Tibial artery (tissue), 4 donors: Measurements from ENCODE around the gene CCDC57.

Experiments
- DNase-seq, 2 donors: peaks; one replicate each; pipeline ENCODE4 v3.0.0-alpha.2; 2019
- H3K27ac ChIP-seq, 2 donors: fragments of 200-600 bp; sonication (generic) in 1 of 2; 1 replicate in 1 of 2; 2 replicates in 1 of 2; pipeline ENCODE4 v1.5.1; 2018 to 2019; ENCODE audit warnings: mild to moderate bottlenecking in 1 of 2
- H3K27me3 ChIP-seq, 2 donors: fragments of 200-600 bp; sonication (generic) in 1 of 2; one replicate each; pipeline versions ENCODE4 v1.5.1 to v1.6.0; 2016 to 2019
- H3K36me3 ChIP-seq, 3 donors: fragments of 200-600 bp; sonication (generic) in 2 of 3; one replicate each; pipeline ENCODE4 v1.5.1; 2016 to 2019; ENCODE audit warnings: mild to moderate bottlenecking in 2 of 3
- H3K4me1 ChIP-seq, 4 donors: fragments of 200-600 bp; sonication (generic) in 2 of 4; 1 replicate in 3 of 4; 2 replicates in 1 of 4; pipeline ENCODE4 v1.5.1; 2016 to 2019
- H3K4me3 ChIP-seq, 2 donors: fragments of 200-600 bp; sonication (generic) in 1 of 2; 1 replicate in 1 of 2; 2 replicates in 1 of 2; pipeline ENCODE4 v1.5.1; 2018 to 2019; ENCODE audit warnings: mild to moderate bottlenecking in 2 of 2
- H3K9me3 ChIP-seq, 3 donors: fragments of 200-600 bp; sonication (generic) in 1 of 3; one replicate each; pipeline ENCODE4 v1.5.1; 2016 to 2019
- intact Hi-C: fragments of 100-400 bp; cut with DNase I; formaldehyde crosslinking; loops from one replicate; pipeline ENCODE4 v1.15.0; 2023; ENCODE audit warnings: low total_unique reads
- TF ChIP-seq, protein P1 (sequence below), 2 experiments: fragments of 200-600 bp in 1 of 2; fragments of 450-650 bp in 1 of 2; IDR thresholded peaks; one replicate each; pipeline ENCODE4 v1.5.1; 2017 to 2019; ENCODE audit warnings: antibody characterized with exemption in 2 of 2, mild to moderate bottlenecking in 1 of 2, moderate library complexity in 1 of 2

Gene CCDC57

DNA sequence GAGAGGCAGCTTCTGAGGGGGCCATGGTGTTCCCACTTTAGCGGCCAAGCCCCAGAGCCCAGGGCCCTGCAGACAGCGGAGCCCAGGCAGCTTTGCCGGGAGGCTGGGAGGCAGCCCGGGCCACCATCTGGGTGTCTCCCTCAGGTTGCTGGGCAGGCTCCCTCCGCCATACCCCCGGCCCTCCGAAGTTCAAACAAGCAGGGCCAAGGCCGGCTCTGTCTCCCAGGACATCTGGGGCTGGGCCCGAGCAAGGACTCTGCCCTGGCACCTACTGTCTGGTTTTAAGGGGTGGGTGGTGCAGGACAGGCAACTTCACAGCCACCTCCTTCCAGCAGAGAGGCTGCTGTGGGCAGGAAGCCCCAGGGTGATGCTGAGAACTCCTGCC, 149.7 kb downstream of the CCDC57 start:
- TF ChIP-seq, protein P1, sequence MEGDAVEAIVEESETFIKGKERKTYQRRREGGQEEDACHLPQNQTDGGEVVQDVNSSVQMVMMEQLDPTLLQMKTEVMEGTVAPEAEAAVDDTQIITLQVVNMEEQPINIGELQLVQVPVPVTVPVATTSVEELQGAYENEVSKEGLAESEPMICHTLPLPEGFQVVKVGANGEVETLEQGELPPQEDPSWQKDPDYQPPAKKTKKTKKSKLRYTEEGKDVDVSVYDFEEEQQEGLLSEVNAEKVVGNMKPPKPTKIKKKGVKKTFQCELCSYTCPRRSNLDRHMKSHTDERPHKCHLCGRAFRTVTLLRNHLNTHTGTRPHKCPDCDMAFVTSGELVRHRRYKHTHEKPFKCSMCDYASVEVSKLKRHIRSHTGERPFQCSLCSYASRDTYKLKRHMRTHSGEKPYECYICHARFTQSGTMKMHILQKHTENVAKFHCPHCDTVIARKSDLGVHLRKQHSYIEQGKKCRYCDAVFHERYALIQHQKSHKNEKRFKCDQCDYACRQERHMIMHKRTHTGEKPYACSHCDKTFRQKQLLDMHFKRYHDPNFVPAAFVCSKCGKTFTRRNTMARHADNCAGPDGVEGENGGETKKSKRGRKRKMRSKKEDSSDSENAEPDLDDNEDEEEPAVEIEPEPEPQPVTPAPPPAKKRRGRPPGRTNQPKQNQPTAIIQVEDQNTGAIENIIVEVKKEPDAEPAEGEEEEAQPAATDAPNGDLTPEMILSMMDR (IDR thresholded peaks at IDR 0.05): no peak
- intact Hi-C loops: no loop called here
- Histone ChIP-seq H3K27ac (no peak overlapping the region), H3K27me3 (no peaks in the 10 kb centered on the region), H3K4me1 (peaks cover 0 to 26% (median 19%) of the 10 kb centered on the region in 4 donors), H3K36me3 (peaks cover 16 to 62% (median 55%) of the 10 kb centered on the region in 3 donors), H3K9me3 (no peaks in the 10 kb centered on the region), H3K4me3 (no peak overlapping the region)
- DNase-seq: no peak

DNA sequence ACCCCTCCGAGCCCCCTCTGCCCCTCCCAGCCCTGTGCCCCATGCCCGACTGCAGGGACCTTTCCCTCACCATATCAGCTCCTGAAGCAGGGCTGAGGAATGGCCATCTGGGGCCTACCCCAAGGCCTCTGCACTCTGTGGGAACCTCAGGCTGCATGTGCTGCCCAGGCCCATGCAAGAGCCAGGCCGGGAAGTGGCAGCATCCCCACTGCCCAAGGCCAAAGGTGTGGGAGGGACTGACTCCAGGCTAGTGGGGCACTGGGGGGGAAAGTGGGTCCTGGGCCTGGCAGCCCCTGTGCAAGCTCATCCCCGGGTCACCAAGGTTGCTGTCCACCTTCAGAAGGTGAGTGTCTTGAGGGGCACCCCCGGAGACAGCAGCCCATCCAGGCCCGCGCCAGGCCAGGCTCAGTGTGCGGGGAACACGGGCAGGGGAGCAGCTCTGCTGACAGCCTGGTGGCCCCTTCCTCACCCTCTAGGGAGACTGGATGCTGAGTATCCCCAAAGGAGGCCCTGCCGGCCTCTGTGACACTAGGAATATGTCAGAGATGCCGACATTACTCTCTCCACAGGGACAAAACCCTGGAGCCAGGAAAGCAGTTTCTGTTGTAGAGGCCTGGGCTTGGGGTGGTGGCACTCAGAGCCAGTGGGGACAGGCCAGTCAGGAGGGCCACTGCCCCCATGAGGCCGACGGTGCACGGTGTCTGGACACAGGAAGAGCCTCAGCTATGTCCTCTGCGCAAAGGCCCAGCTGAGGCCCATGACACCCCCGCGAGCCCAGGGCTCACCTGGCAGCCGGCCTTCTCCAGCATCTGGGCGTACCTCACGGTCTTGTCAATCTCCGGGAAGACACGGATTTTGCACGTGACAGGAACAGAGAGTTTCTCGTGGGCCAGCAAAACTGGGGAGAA, 150.3 kb downstream of the CCDC57 start:
- Histone ChIP-seq H3K9me3 (no peaks in the 10 kb centered on the region), H3K27me3 (no peaks in the 10 kb centered on the region), H3K27ac (no peak overlapping the region), H3K4me1 (peaks cover 0 to 26% (median 19%) of the 10 kb centered on the region in 4 donors), H3K36me3 (peaks cover 16 to 68% (median 61%) of the 10 kb centered on the region in 3 donors), H3K4me3 (no peak overlapping the region)
- TF ChIP-seq, protein P1 (IDR thresholded peaks at IDR 0.05): no peak
- intact Hi-C loops: no loop called here
- DNase-seq: no peak

DNA sequence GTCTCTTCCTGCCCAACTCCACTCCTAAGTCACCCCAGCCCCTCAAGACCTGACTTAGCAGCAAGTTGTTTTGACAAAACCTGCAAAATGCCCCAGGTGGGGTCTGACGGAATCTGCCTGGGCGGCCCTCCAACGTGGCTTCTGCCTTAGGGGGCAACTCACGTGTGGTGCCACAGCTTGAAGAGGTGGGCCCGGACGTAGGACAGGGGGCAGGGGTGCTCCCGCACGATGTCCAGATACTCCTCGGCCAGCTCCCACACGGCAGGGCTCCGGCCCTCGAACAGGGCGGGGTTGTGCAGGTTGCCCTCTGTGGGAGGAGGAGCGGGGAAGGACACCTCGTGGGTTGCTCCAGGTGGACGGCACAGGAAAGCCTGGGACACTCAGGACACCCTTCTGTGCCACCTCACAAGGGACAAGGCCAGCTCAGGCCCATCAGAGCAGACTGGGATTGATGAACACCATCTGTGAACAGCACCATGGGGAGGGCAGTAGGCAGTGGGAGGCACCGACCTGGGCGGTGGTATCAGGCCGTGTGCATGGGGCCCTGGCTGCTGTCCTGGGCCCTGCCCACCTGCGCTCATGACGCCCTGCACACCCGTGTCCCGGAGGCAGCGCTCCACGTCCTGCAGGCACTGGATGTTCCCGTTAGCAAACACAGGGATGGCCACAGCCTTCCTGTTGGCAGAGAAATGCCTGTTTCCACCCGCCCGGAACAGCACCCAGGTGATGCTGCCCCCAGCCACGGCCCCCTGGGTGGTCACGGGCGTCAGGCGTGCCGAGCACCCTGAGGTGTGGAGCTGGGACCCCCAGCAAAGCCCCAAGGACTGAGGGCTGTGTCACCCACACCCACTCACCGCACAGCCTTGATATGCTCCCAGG, 151.4 kb downstream of the CCDC57 start:
- no peak overlapping the region for H3K27ac ChIP-seq
- no peak overlapping the region for H3K4me3 ChIP-seq
- TF ChIP-seq, protein P1 (IDR thresholded peaks at IDR 0.05): no peak
- H3K9me3 ChIP-seq: no peaks in the 10 kb centered on the region
- H3K36me3 ChIP-seq: peaks cover 24 to 78% (median 72%) of the 10 kb centered on the region in 3 donors
- no peaks in the 10 kb centered on the region for H3K27me3 ChIP-seq
- H3K4me1 ChIP-seq: peaks cover 0 to 23% (median 19%) of the 10 kb centered on the region in 4 donors
- intact Hi-C loops: no loop called here
- no peak for DNase-seq

DNA sequence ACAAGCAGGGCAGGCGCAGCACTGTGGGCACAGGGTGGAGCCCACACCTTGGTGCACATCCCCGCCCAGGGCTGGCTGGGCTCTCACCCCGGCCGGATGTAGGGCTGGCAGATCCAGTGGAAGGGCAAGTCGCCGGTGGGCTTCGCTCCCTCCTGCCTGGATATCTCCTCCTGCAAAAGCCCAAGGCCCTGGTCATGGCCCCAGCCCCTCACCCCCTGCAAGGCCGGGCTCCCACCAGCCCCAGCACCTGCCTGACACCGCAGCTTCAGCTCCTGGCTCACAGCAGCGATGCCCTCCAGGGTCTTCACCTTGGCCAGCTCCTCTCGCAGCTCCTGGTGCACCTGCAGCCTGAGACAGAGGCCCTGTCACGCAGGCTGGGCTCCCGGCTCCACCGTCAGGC, 152.0 kb downstream of the CCDC57 start:
- Histone ChIP-seq H3K36me3 (peaks cover 29 to 85% (median 78%) of the 10 kb centered on the region in 3 donors), H3K9me3 (no peaks in the 10 kb centered on the region), H3K27ac (no peak overlapping the region), H3K4me3 (no peak overlapping the region), H3K4me1 (peaks cover 0 to 19% (median 16%) of the 10 kb centered on the region in 4 donors), H3K27me3 (no peaks in the 10 kb centered on the region)
- intact Hi-C loops: no loop called here
- DNase-seq: no peak
- TF ChIP-seq, protein P1 (IDR thresholded peaks at IDR 0.05): no peak

GRCh38 chr17:82060001-82060380, 152.7 kb downstream of the CCDC57 start:
- intact Hi-C loops: no loop called here

More at GRCh38 chr17:82060001-82060380, 152.7 kb downstream of the CCDC57 start:
- Histone ChIP-seq H3K27me3 (no peaks in the 10 kb centered on the region), H3K4me3 (no peak overlapping the region), H3K9me3 (no peaks in the 10 kb centered on the region), H3K36me3 (peaks cover 35 to 91% (median 85%) of the 10 kb centered on the region in 3 donors), H3K4me1 (peaks cover 0 to 19% (median 14%) of the 10 kb centered on the region in 4 donors), H3K27ac (no peak overlapping the region)
- DNase-seq: no peak
- TF ChIP-seq, protein P1 (IDR thresholded peaks at IDR 0.05): no peak
